ENCODE measurements around the gene BTBD6.

- TF ChIP-seq CTCF (IDR thresholded peaks at IDR 0.05; ENCODE audit: borderline replicate concordance, extremely low read depth, low read length, poor library complexity, severe bottlenecking) (no peak), EZH2 (IDR thresholded peaks at IDR 0.05; ENCODE audit: borderline replicate concordance, low read depth, low read length, severe bottlenecking) (no peak)
Observed at GRCh38 chr14:105260959-105261358, 12.6 kb downstream of the BTBD6 start.
